Smooth muscle cell (in vitro differentiated cells): ENCODE data around the gene DOCK4. TPM values are rescaled to one million over a fixed set of nuclear protein-coding genes. Genes with fewer than 3 reads are reported as not detected.

ENCODE experiments used
- DNase-seq: peaks from one replicate; lab custom pipeline; 2025; ENCODE audit not compliant: unreplicated experiment; lab: John Stamatoyannopoulos, UW
- H2AFZ ChIP-seq: fragments of 200-600 bp; sonication (generic); 2 replicates; pipeline ENCODE4 v1.6.0; 2016; ENCODE audit warnings: antibody characterized with exemption, low read depth, mild to moderate bottlenecking
- H3F3A ChIP-seq: fragments of 200-600 bp; sonication (generic); 2 replicates; pipeline ENCODE4 v1.6.0; 2017; ENCODE audit warnings: antibody characterized with exemption, low read depth
- H3K27ac ChIP-seq: fragments of 200-600 bp; sonication (generic); 2 replicates; pipeline ENCODE4 v1.5.1; 2016; ENCODE audit warnings: low read depth, mild to moderate bottlenecking
- H3K27me3 ChIP-seq: fragments of 200-600 bp; sonication (generic); 2 replicates; pipeline ENCODE4 v1.6.1; 2016; ENCODE audit warnings: low read depth, mild to moderate bottlenecking
- H3K36me3 ChIP-seq: fragments of 200-600 bp; sonication (generic); 2 replicates; pipeline ENCODE4 v1.5.1; 2016; ENCODE audit warnings: low read depth
- H3K4me1 ChIP-seq: fragments of 200-600 bp; sonication (generic); 2 replicates; pipeline ENCODE4 v1.5.1; 2016; ENCODE audit warnings: low read depth
- H3K4me2 ChIP-seq: fragments of 200-600 bp; sonication (generic); 2 replicates; pipeline ENCODE4 v1.6.0; 2016; ENCODE audit warnings: mild to moderate bottlenecking
- H3K4me3 ChIP-seq: fragments of 200-600 bp; sonication (generic); 2 replicates; pipeline ENCODE4 v1.5.1; 2016; ENCODE audit warnings: mild to moderate bottlenecking
- H3K79me2 ChIP-seq: fragments of 200-600 bp; sonication (generic); 2 replicates; pipeline ENCODE4 v1.6.0; 2016; ENCODE audit warnings: low read depth, mild to moderate bottlenecking
- H3K9ac ChIP-seq: fragments of 200-600 bp; sonication (generic); 2 replicates; pipeline ENCODE4 v1.6.0; 2016; ENCODE audit warnings: low read depth
- H3K9me3 ChIP-seq: fragments of 200-600 bp; sonication (generic); replicated peaks from 2 replicates; pipeline ENCODE4 v1.5.1; 2016; ENCODE audit warnings: low read depth
- H4K20me1 ChIP-seq: fragments of 200-600 bp; sonication (generic); 2 replicates; pipeline ENCODE4 v1.6.0; 2016; ENCODE audit warnings: low read depth
- CTCF ChIP-seq: fragments of 200-600 bp; sonication (generic); IDR thresholded peaks from 2 replicates; pipeline ENCODE4 v1.5.1; 2017; ENCODE audit warnings: borderline replicate concordance, mild to moderate bottlenecking, antibody characterized with exemption; ENCODE audit not compliant: insufficient read depth, poor library complexity, severe bottlenecking
- WGBS: methylation state at CpG from one replicate; pipeline ENCODE4 v1.1.7; 2016; ENCODE audit warnings: low lambda C conversion rate; 5-methylcytosine and 5-hydroxymethylcytosine counted together
- polyA plus RNA-seq: library from polyadenylated mRNA; unstranded; fragments of >200 nt; fragmentation: Nextera tagmentation; extraction: Ambion mirVana; gene quantifications from 2 replicates; pipeline ENCODE4 v1.2.1, GENCODE V29; 2016
- total RNA-seq: library from RNA; depleted of rRNA; stranded (reverse); fragments of >200 nt; gene quantifications from 2 replicates; pipeline ENCODE4 v1.2.3, GENCODE V29; 2014

Gene DOCK4
- total and polyA plus RNA-seq, 2 experiments from 2014 or later: 7.4 to 20.5 TPM

GRCh38 chr7:112134039-112134438 is 72.2 kb downstream of the DOCK4 start:
- no peaks in the 10 kb centered on the region for H3K9me3 ChIP-seq
- H3K36me3 ChIP-seq: no peaks in the 10 kb centered on the region
- no peak overlapping the region for H3K9ac ChIP-seq
- 87% methylated on average over 3 of the region's 3 CpGs for WGBS
- no peaks in the 10 kb centered on the region for H4K20me1 ChIP-seq
- no peak for TF ChIP-seq CTCF
- no peak overlapping the region for H3K4me2 ChIP-seq
- H3K27ac ChIP-seq: no peak overlapping the region
- no peaks in the 10 kb centered on the region for H3F3A ChIP-seq
- H3K27me3 ChIP-seq: no peaks in the 10 kb centered on the region
- H2AFZ ChIP-seq: no peak overlapping the region
- no peak overlapping the region for H3K4me3 ChIP-seq
- peaks cover 14% of the 10 kb centered on the region for H3K79me2 ChIP-seq
- peaks cover 16% of the 10 kb centered on the region for H3K4me1 ChIP-seq
- no peak for DNase-seq

DNA sequence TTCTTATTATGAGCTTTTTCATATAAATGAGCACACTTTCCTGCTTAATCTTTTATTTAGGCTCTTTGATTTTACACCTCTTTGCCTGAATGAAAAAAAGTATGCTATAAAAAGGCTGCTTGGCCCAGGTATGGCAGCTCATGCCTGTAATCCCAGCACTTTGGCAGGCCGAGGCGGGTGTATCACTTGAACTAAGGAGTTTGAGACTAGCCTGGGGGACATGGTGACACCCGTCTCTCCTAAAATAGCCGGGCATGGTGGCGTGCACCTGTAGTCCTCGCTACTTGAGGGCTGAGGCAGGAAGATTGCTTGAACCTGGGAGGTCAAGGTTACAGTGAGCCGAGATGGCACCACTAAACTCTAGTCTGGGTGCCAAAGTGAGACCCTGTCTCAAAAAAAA is 72.9 kb downstream of the DOCK4 start:
- WGBS: 97% methylated on average over 7 of the region's 7 CpGs
- no peak overlapping the region for H3K9ac ChIP-seq
- H3K4me3 ChIP-seq: no peak overlapping the region
- no peaks in the 10 kb centered on the region for H3K27me3 ChIP-seq
- H3K36me3 ChIP-seq: no peaks in the 10 kb centered on the region
- no peaks in the 10 kb centered on the region for H3F3A ChIP-seq
- H3K9me3 ChIP-seq: no peaks in the 10 kb centered on the region
- peaks cover 14% of the 10 kb centered on the region for H3K79me2 ChIP-seq
- H3K4me1 ChIP-seq: peaks cover 20% of the 10 kb centered on the region
- no peaks in the 10 kb centered on the region for H4K20me1 ChIP-seq
- no peak overlapping the region for H3K27ac ChIP-seq
- H3K4me2 ChIP-seq: no peak overlapping the region
- no peak for DNase-seq
- no peak for TF ChIP-seq CTCF
- no peak overlapping the region for H2AFZ ChIP-seq

DNA sequence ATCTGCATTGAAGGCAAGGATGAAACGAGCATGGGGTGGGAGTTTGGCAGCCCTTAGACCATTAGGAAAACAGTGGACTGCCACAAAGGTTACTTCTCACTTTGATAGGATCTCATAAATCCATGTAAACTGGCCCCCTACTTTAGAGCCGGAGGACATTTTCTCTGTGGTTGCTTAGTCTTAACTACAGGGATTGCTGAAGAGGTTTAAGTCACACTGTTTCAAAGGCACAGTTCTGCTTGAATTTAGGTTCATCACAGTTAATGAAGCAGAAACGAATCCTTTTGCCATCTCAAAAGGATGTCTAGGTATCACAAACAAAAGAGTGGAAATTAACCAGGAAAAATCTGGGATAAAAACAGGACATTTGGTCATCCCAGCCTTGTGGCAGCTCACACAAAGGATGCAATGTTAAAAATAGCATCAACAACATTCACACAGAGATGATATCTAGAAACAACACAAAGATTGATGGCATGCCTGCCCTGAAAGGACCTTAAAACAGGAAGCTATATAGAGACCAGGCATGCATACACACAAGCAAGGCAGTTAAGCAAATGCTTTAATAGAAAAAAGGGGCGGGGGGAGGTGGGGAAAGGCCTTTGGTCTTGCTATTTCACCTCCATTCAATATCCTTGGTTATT is 74.0 kb downstream of the DOCK4 start:
- Histone ChIP-seq H3K79me2 (peaks cover 14% of the 10 kb centered on the region), H3K36me3 (no peaks in the 10 kb centered on the region), H3K4me3 (no peak overlapping the region), H3K4me2 (peak overlapping the region; percentile 9), H3K4me1 (peaks cover 20% of the 10 kb centered on the region), H3K9ac (no peak overlapping the region), H4K20me1 (no peaks in the 10 kb centered on the region), H3K27ac (no peak overlapping the region), H2AFZ (no peak overlapping the region), H3K9me3 (no peaks in the 10 kb centered on the region), H3F3A (no peaks in the 10 kb centered on the region), H3K27me3 (no peaks in the 10 kb centered on the region)
- TF ChIP-seq CTCF: no peak
- WGBS: 64% methylated on average over 4 of the region's 4 CpGs
- DNase-seq: no peak
